T47D (cell line): Measurements from ENCODE around the gene DENND6B.

ENCODE experiments used
- DNase-seq, 2 experiments: peaks; one replicate each; pipeline versions ENCODE4 v3.0.0 to v3.0.0-alpha.2; 2011 to 2012; ENCODE audit warnings: low read depth in 1 of 2, low spot score in 1 of 2
- JUND ChIP-seq: IDR thresholded peaks from 2 replicates; pipeline ENCODE4 v1.6.1; 2012; ENCODE audit warnings: low read depth
- in situ Hi-C: cut with HindIII; loops from 2 replicates; pipeline ENCODE4 v1.10.0; 2016; ENCODE audit warnings: low sequenced_read_pairs, low pct_unique_long_range_greater_than_20kb

Gene DENND6B

GRCh38 chr22:50261615-50262459 lies 65.0 kb downstream of the DENND6B start, which contains the start of gene MAPK12:
MAPK12 (minus strand) TSS chr22:50261683; CDS start chr22:50261509, 174 bp downstream.
- TF ChIP-seq JUND: no peak
- in situ Hi-C loops: no loop called here
- no peak for DNase-seq

GRCh38 chr22:50260801-50261614 lies 65.8 kb downstream of the DENND6B start:
- TF ChIP-seq JUND: no peak
- in situ Hi-C loops: no loop called here
- DNase-seq: peak; percentile 41 to 62

GRCh38 chr22:50260434-50260800 lies 66.4 kb downstream of the DENND6B start:
- TF ChIP-seq JUND: no peak
- in situ Hi-C loops: no loop called here
- DNase-seq: no peak

GRCh38 chr22:50259302-50259701 lies 67.5 kb downstream of the DENND6B start:
- no peak for DNase-seq
- TF ChIP-seq JUND: no peak
- in situ Hi-C loops: no loop called here
